Testis (tissue), 2 donors: Measurements from ENCODE around the gene AHCTF1.

Experiments
- POLR2A ChIP-seq: fragments of 450-650 bp; IDR thresholded peaks from one replicate; pipeline ENCODE4 v1.6.1; 2017; ENCODE audit warnings: antibody characterized with exemption, mild to moderate bottlenecking, moderate library complexity
- TF ChIP-seq, protein P1 (sequence below), 3 experiments: fragments of 450-650 bp in 2 of 3; fragments of 200-600 bp in 1 of 3; sonication (generic) in 1 of 3; IDR thresholded peaks; one replicate each; pipeline ENCODE4 v1.5.1; 2016 to 2019; ENCODE audit warnings: antibody characterized with exemption in 3 of 3, mild to moderate bottlenecking in 2 of 3, moderate library complexity in 1 of 3

DNA sequence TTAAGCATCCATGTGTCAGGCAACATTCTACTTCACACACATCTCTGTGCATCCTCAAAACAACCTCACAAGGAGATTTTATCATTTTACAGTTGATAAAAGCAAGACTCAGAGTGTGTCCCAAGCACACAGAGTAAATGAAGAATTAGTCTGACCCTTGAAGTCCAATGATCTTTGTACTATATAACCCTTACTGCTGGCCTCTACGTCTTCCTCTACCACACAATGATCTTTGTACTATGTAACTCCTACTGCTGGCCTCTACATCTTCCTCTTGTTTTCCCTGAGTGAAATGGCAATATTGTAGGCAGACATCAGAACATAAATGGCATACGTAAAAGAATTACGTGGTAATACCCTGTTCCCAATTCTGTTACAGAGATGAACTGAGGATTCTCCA, 55.3 kb downstream of the AHCTF1 start:
- TF ChIP-seq POLR2A, result no peak
- TF ChIP-seq, protein P1, sequence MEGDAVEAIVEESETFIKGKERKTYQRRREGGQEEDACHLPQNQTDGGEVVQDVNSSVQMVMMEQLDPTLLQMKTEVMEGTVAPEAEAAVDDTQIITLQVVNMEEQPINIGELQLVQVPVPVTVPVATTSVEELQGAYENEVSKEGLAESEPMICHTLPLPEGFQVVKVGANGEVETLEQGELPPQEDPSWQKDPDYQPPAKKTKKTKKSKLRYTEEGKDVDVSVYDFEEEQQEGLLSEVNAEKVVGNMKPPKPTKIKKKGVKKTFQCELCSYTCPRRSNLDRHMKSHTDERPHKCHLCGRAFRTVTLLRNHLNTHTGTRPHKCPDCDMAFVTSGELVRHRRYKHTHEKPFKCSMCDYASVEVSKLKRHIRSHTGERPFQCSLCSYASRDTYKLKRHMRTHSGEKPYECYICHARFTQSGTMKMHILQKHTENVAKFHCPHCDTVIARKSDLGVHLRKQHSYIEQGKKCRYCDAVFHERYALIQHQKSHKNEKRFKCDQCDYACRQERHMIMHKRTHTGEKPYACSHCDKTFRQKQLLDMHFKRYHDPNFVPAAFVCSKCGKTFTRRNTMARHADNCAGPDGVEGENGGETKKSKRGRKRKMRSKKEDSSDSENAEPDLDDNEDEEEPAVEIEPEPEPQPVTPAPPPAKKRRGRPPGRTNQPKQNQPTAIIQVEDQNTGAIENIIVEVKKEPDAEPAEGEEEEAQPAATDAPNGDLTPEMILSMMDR (IDR thresholded peaks at IDR 0.05), result no peak
